Stimulated activated CD4-positive, alpha-beta T cell treated with anti-CD3 and anti-CD28 coated beads, Interleukin-4, amount 100 ng/mL, for 4 hours (primary cell): Measurements from ENCODE around the gene ZNF71.

Experiments used
- DNase-seq, 2 experiments: peaks; one replicate each; pipeline ENCODE4 v3.0.0-alpha.2; 2020

The ZNF71 gene

DNA sequence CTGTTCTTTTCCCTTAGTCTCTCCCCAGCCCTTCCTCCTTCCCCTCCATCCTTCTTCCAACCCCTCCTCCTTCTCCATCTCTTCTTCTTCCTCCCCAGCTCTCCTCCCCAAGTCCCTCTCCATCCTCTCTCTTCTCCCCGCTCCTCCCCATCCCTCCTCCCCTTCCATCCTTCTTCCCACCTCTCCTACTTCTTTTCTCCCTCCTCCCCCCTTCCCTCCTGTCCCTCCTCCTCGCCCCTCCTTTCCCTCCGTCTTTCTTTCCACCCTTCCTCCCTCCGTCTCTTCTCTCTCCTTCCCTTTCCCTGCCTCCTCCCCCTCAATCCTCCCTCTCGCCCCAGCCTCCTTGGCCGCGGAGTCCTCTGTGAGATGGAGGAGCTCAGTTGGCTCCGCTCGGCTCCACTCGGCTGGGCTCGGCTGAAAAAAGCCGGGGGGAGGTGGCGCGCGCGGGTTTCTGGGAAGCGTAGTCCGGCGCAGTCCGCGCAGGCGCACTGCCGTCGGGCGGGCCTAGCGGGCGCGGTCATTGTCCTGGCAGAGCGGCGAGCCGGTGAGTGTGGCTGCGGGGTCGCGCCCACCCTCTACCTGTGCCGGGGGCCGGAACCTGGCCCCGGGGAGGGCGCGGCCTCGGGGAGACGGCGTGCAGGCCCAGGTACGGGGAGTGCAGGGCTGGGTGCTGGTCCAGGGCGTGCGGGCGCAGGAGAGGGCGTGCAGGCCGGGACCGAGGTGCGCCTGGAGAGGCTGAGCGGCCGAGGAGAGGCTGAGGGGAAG is at the start of gene ZNF71:
ZNF71 (plus strand) TSS at position 520 of the 765 bp plus-strand sequence. CDS start 6,257 bp downstream, outside the sequence.
- peak; percentile 85 to 91 for DNase-seq

DNA sequence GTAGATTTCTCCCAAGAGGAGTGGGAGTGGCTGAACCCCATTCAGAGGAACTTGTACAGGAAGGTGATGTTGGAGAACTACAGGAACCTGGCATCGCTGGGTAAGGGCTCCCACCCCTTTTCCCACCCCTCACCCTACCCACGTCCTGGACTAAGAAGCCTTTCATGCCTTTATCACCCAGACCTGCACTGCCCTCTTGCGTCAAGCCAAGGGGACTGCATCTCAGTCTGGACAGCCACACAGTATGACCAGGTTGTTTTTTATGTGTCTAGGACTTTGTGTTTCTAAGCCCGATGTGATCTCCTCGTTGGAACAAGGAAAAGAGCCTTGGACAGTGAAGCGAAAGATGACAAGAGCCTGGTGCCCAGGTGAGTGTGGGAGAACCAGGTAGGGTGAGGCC is 47.6 kb upstream of the ZNF71 start:
- no peak for DNase-seq

DNA sequence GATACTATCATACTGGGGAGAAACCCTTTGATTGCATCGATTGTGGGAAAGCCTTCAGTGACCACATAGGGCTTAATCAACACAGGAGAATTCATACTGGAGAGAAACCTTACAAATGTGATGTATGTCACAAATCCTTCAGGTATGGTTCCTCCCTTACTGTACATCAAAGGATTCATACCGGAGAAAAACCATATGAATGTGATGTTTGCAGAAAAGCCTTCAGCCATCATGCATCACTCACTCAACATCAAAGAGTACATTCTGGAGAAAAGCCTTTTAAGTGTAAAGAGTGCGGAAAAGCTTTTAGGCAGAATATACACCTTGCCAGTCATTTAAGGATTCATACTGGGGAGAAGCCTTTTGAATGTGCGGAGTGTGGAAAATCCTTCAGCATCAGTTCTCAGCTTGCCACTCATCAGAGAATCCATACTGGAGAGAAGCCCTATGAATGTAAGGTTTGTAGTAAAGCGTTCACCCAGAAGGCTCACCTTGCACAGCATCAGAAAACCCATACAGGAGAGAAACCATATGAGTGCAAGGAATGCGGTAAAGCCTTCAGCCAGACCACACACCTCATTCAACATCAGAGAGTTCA is 40.7 kb upstream of the ZNF71 start:
- DNase-seq: no peak

DNA sequence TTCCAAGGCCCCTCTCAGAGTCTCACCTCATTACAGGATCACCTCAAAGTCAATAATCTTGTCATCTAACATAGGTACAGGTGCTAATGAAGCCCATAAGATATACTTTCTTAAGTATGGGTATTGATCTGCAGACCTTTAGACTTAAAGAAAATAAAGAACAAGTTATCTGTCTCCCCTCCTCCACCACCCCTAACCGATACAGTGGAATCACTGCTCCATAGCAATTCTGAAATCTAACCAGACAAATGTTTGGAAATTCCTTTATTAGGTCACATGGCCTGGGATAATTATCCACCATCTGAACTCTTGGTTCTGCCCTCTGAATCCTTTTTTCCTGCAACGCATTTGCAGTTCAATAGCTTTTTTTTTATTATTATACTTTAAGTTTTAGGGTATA is 32.3 kb upstream of the ZNF71 start:
- DNase-seq: no peak

DNA sequence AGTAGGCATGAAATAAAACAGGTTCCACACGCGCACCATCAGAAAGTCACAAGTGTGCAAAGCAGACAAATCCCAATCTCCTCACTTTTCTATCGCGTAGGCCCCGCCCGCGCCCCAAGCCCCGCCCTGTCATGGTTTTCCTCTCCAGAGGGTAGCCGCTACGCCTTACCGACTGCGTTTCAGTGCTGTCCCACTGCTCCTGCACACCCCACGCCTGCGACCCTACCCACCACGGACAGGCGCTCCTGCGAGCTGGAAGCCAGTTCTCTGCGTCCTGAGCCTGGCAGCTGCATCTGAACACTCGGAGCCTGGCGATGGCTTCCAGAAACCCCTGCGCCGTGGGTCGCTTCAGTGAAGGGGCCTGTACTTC is 28.2 kb upstream of the ZNF71 start:
- DNase-seq: peak; percentile 22 to 44

DNA sequence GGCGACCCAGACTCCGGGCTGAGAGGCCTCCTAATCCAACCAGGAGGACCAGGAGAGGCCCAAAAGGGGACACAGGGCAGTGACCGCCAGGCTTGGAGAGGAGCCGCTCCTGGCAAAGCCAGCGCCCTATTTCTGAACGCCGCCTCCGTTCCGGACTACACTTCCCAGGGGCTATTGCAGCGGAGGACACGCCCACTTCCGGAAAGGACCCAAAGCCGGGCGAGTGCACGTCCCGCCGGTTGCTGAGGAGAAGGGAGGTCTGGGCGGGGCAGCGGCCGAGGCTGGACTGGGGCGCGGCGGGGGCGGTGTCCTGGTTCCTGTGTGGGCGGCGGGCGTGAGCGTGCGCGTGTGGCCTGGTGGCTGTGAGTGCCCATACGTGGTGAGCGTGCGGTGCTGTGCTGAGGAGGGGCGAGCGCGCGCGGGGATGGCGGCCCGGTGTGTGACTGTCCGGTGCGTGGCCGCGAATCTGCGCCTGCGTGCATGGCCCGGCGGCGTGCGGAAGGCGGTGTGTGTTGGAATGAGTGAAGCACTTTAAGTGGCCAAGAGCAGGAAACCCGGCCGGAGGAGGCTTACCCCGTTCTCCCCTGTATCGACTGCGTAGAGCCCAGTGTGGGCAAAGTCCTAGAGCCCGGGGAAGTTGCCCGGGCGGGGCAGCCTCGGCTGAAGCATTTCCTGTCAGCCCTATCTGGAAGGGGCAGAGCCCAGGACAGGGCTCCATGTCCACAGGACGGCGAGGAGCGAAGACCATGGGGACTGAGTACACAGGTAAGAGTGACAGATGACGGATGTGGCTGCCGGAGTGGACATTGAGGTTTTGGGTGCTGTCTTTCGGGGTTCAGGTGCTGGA is 27.6 kb upstream of the ZNF71 start, which contains the start of gene ZNF470:
ZNF470 (plus strand) TSS at position 195 of the 847 bp plus-strand sequence. CDS start 2,844 bp downstream, outside the sequence.
- DNase-seq: peak; percentile 83 to 84

DNA sequence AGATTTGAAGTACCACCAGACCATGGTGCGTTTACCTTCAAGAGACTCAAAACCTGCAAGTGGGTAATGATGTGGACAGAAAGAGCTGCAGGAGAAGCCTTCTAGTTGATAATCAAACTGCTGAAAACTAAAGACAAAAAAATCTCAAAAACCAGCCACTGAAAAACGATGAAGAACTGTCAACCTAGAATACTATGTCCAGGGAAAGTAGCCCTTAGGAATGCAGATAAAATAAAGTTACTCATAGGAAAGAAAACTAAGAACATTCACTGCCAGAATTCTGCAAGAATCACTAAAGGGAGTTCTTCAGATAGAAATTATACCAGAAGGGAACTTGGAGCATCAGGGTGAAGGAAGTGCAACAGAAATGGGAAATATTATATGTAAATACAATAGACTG is 22.5 kb upstream of the ZNF71 start:
- DNase-seq: no peak

DNA sequence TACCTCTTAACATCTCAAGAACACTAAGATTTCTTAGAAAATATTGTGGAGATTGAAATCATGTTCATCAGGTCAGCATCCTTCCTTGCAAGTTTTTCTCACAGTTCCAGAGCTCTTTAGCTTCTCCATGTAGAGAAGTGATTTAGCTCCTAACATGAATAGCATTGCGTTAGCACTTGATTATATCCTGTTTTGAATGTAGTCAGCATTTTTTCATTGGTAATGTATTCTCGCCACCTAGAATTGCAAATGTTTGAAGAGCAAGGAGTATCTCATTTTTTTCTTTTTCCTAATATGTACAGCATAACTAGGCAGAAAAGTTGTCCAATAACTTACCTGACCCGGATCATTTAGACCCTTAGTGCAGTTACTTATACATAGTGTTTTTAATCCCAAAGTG is 21.2 kb upstream of the ZNF71 start:
- no peak for DNase-seq

DNA sequence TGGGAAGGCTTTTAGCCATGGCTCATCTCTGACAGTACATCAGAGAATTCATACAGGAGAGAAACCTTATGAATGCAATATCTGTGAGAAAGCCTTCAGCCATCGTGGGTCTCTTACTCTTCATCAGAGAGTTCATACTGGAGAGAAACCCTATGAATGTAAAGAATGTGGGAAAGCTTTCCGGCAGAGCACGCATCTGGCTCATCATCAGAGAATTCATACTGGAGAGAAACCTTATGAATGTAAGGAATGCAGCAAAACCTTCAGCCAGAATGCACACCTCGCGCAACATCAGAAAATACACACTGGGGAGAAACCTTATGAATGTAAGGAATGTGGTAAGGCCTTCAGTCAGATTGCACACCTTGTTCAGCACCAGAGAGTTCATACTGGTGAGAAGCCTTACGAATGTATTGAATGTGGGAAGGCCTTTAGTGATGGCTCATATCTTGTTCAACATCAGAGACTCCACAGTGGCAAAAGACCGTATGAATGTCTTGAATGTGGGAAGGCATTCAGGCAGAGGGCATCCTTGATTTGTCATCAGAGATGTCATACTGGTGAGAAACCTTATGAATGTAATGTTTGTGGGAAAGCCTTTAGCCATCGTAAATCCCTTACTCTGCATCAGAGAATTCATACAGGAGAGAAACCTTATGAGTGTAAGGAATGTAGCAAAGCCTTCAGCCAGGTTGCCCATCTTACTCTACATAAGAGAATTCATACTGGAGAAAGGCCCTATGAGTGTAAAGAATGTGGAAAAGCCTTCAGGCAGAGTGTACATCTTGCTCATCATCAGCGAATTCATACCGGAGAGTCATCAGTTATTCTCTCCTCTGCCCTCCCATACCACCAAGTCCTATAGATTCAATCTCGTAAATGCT is 17.1 kb upstream of the ZNF71 start:
- no peak for DNase-seq

DNA sequence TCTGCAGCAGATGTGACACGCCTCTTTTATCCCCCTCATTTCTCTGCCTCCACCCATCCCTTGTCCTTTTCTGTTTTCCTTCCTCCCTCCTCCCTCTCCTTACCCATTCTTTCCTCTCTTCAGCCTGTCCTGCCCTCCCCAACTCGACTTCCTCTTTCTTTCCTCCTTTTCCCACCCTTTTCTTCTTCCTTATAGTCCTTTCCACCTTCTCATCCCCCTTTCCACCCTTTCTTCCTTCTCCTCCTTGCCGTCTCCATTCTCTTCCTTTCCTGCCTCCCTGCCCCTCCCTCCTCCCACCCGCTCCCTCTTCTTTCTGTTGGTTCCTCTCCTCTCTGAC is 688 bp upstream of the ZNF71 start:
- no peak for DNase-seq

DNA sequence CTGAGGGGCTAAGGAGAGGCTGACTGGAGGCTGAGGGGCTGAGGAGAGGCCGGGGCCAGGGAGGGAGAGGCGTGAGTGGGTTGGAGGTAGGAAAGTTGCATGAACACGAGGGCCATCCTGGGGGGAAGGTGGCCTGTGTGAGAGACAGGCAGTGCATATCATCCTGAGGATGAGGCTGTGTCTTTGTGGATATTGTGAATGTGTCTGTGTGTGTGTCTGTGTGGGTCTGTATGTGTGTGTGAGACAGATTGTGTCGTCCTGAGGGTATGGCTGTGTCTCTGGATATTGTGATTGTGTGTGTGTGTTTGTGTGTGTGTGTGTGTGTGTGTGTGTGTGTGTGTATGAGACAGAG is 422 bp downstream of the ZNF71 start:
- no peak for DNase-seq

DNA sequence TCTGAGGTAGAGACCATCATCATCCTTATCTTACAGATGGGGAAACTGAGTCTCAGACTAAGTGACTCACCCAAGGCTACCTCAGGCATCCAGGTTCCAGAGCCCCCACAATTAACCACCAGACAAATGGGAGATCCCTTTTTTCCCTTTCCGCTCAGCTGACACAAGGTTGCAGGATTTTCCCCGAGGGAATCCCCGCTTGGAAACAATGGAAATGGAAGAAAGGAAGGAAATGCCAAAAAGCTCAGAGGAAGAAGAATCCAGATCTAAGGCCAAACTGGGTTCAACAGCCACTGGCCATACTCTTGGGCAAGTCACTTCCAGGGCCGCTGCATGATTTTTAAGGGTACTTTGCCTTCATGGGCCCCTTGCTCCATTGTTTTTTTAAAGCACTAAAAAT is 1.6 kb downstream of the ZNF71 start:
- DNase-seq: no peak

DNA sequence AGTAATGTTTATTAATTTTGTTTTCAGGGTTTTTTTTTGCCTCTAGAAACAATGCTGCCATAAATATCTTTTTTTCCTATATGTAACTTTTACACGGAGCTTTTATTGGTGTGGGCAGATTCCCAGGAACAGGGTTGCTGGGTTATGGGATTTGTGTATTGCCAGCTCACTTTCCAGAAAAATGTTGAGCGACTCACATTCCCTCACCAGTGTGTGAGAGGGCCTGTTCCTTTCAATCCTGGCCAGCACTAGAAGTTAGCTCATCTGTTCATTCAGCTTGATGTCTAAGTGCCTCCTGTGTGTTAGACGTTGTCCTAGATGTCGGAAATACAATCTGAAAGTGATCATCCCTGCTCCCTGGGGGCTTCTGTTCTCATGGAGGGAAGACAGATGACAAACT is 2.6 kb downstream of the ZNF71 start:
- DNase-seq: no peak

DNA sequence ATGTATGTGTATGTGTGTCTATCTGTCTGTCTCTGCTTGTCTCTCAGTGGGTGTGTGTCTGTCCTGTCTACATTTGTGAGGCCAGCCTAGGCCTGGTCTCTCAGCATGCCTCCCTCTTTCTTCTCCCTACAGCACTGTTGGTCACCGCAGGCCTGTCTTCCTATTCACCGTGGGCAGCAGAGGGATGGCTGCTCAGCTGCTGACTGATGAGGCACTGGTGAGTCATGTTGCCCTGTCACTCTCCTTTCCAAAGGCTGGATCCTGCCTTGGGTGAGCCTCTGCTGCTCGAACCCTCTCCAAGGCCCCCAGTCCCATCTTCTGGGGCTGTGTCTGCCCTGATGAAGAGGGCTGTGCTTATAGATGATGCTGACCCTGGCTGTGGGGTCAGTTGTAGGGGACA is 6.3 kb downstream of the ZNF71 start:
- no peak for DNase-seq

DNA sequence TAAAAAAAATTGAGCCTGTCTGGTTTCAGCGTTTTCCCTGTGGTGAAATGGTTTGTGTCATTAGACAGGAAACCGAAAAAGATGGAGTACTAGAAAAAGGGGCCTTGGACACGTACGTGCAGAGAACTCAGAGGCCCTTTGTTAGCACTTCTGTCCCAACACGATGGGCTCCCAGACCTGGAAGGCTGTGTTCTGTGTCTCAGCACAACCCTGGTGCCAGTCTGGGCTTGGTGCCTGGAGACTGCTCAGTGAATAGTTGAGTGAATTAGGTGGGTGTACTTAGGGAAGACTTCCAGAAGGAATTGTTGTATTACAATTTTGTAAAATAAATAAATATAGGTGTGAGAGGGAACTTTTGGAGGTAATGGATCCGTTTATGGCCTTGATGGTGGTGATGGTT is 8.7 kb downstream of the ZNF71 start:
- no peak for DNase-seq

DNA sequence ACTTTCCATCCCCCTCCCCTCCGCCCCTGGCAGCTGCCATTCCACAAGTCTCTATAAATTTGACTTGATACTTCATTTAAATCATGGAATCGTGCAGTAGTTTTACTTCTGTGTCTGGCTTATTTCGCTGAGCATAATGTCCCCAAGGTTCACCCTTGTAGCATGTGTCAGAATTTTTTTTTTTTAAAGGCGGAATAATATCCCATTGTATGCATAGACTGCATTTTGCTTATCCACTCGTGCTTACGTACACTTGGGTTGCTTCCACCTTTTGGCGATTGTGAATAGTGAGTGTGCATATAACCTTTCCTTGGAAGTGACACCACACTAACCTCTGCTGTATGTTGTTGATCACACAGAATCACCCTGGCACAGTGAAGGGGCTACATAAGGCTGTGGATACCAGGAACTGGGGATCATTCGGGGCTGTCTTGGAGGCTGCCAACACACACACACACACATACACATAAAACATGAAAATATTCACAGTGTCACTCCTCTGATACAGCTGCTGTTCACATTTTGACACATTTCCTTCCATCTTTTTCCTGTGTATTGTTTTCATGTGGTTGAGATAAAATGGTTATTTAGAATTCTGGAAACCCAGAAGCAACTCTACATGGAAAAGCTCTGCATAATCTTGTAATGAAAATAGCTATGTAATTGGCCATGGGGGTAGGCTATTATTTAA is 13.3 kb downstream of the ZNF71 start:
- no peak for DNase-seq

DNA sequence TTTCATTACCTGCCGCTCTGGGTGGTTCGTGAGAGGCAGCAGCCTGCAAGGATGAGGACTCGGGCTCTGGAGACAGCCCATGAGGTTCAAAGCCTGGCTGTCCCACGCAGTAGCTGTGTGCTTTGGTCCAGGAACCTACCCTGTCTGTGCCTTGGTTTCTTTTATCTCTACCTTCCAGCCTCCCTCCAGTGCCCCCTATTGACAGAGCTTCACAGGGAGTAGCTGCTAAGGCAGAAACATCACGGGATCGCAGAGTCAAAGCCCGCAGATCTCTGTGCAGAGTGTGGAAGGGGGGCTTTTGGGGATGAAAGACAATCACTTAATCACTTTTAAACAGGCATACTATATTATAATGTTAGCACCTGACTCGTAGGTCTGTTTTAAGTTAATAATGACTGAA is 16.2 kb downstream of the ZNF71 start:
- no peak for DNase-seq

DNA sequence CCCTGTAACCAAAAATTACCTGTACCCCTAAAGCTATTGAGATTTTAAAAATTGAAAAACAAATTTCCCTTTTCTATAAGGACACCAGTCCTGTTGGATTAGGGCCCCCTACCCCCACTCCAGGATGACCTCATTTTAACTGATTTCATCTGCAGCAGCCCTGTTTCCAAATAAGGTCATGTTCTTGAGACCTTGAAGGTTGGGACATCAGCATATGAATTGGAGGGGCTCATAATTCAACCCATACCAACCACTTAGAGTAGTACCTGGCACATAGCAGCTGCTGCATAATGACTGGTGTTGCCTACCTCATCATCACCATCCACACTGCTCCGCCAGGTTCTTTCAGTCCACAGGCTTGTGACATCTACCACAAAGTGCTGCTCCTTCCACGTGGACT is 17.6 kb downstream of the ZNF71 start:
- DNase-seq: no peak

DNA sequence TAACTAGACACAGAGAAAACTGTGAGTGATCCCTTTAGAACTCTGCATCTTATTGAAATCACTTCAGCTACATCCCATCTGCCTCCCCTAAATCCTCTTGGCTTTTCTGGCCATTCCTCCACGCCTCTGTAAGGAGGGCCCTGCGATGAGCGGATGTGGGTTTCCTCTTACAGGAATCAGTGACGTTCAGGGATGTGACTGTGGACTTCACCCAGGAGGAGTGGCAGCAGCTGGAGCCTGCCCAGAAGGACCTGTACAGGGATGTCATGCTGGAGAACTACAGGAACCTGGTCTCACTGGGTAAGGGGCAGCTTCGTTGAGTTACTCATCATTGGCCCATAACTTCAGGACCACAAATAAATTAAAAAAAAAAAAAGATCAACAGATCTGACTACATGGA is 18.5 kb downstream of the ZNF71 start:
- no peak for DNase-seq

DNA sequence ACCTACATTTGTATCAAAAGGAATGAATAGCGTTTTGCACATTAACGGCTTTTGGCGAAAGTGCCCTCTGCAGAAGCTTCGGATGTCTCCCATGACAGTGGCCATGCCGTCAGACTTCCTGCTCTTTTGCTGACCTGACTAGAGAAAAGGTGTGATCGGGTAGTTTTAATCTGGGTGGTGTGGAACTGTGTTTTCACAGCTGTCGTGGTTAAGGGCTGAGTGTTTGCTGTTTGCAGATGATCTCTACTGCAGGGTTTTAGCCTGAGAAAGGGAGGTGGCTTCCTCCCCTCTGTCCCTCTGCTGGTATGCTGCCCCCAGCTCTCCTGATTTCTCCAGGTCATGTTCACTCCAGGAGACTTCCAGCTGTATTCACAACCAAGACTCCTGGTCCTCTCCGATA is 22.4 kb downstream of the ZNF71 start:
- DNase-seq: no peak

DNA sequence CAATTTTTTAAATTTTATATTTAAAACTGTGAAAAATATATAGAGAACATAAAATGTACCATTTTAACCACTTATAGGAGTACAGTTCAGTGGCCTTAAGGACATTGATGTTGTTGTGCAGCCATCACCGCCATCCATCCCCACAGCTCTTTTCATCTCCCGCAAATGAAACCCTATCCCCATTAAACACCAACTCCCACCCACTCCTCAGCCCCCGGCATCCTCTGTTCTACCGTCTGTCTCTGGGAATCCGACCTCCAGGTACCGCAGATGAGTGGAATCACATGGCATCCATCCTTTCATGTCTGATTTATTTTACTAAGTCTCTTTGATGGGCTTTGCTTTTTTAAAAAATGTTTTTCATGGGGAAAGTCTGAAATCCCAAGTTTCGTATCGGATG is 24.0 kb downstream of the ZNF71 start:
- DNase-seq: no peak

DNA sequence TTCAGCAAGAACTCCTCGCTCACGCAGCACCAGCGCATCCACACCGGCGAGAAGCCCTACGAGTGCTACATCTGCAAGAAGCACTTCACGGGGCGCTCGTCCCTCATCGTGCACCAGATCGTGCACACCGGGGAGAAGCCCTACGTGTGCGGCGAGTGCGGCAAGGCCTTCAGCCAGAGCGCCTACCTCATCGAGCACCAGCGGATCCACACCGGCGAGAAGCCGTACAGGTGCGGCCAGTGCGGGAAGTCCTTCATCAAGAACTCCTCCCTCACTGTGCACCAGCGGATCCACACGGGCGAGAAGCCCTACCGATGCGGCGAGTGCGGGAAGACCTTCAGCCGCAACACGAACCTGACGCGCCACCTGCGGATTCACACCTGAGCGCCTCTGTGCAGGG is 27.3 kb downstream of the ZNF71 start:
- DNase-seq: no peak
